WI38 (cell line): ENCODE measurements around the gene SLC1A7.

Experiments used
- H3K4me3 ChIP-seq: 2 replicates; pipeline ENCODE4 v1.5.1; 2011; ENCODE audit warnings: low read depth, mild to moderate bottlenecking, control low read depth, low read length
- TF ChIP-seq, protein P1 (sequence below): IDR thresholded peaks from 2 replicates; pipeline ENCODE4 v1.5.1; 2012; ENCODE audit warnings: low read depth, mild to moderate bottlenecking, control low read depth, low read length

SLC1A7 gene

DNA sequence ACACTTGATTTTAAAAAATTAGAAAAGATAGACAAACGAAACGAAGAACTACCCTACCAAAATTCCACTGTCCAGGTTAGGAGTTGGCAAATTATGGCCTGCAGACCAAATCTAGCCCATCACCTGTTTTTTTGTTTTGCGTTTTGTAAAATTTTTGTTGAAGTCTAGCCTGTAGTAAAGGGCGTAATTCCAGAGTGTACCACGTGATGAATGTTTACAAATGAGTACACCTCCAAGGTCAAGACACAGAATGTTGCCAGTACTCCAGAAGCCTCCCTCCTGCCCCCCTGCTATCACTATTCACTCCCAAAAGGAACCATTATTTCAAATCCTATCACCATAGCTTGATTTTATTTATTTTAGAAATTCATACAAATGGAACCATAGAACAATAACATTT is 97.5 kb downstream of the SLC1A7 start:
- TF ChIP-seq, protein P1, sequence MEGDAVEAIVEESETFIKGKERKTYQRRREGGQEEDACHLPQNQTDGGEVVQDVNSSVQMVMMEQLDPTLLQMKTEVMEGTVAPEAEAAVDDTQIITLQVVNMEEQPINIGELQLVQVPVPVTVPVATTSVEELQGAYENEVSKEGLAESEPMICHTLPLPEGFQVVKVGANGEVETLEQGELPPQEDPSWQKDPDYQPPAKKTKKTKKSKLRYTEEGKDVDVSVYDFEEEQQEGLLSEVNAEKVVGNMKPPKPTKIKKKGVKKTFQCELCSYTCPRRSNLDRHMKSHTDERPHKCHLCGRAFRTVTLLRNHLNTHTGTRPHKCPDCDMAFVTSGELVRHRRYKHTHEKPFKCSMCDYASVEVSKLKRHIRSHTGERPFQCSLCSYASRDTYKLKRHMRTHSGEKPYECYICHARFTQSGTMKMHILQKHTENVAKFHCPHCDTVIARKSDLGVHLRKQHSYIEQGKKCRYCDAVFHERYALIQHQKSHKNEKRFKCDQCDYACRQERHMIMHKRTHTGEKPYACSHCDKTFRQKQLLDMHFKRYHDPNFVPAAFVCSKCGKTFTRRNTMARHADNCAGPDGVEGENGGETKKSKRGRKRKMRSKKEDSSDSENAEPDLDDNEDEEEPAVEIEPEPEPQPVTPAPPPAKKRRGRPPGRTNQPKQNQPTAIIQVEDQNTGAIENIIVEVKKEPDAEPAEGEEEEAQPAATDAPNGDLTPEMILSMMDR, result no peak
- no peak overlapping the region for H3K4me3 ChIP-seq

DNA sequence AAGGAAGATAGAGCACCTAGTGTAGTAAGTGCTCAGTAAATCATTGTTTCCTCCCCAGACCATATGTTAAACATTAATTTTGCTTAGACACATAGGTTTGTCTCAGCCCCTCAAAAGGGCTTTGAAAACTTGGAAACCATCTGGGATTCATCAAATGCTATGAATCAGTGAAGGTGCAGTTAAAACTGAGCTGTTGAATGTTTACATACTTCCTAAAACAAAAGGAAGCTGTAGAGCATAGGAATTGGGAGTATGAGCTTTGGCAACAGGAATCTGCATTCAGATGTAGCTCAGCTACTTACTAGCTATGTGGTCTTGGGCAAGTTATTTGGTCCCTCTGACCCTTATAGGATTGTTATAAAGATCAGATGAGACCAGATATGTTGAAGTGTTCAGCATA is 99.2 kb downstream of the SLC1A7 start:
- TF ChIP-seq, protein P1, result no peak
- no peak overlapping the region for H3K4me3 ChIP-seq

DNA sequence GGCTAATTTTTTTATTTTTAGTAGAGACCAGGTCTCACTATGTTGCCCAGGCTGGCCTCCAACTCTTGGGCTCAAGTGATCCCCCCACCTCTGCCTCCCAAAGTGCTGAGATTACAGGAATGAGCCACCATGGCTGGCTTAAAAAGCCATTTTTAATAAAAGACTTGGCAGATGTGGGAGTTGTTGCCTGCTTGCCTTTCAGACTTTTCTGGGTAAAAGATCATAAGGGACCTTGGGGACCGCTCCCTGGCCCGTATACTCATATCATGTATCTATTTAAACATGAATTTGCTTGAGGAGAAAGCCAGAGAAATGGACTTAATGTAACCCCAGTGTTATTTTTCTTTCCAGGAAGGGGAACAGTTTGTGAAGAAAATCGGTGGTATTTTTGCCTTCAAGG is 103.9 kb downstream of the SLC1A7 start:
- TF ChIP-seq, protein P1, result no peak
- H3K4me3 ChIP-seq, result no peak overlapping the region
